ENCODE data around the gene CAMK4.

GRCh38 chr5:111394586-111394985 lies 170.4 kb downstream of the CAMK4 start:
- no peak for TF ChIP-seq CTCF (IDR thresholded peaks at IDR 0.05)
- TF ChIP-seq ZNF138 (CRISPR knock-in tag; conservative IDR thresholded peaks at IDR 0.05), result no peak
- TF ChIP-seq GABPB1 (CRISPR knock-in tag; IDR thresholded peaks at IDR 0.05), result no peak
- no peak for TF ChIP-seq E2F5 (CRISPR knock-in tag; IDR thresholded peaks at IDR 0.05)
- TF ChIP-seq ETV6 (CRISPR knock-in tag; IDR thresholded peaks at IDR 0.05), result no peak
- no peak for TF ChIP-seq ZNF121 (CRISPR knock-in tag; IDR thresholded peaks at IDR 0.05)
- no peak for TF ChIP-seq CBFB (CRISPR knock-in tag; IDR thresholded peaks at IDR 0.05; ENCODE audit: low read depth)
- no peak for TF ChIP-seq MAX (CRISPR knock-in tag; IDR thresholded peaks at IDR 0.05)
